ENCODE results near the gene MSH5. TPM values are rescaled to one million over a fixed set of nuclear protein-coding genes. Genes with fewer than 3 reads are reported as not detected.
"Not testable (repeated sequence)": the region's sequence is repeated elsewhere in the genome, so short reads cannot be mapped to it uniquely, and the experiment has no call there.

Gene MSH5
- total RNA-seq: 4.2 TPM

DNA sequence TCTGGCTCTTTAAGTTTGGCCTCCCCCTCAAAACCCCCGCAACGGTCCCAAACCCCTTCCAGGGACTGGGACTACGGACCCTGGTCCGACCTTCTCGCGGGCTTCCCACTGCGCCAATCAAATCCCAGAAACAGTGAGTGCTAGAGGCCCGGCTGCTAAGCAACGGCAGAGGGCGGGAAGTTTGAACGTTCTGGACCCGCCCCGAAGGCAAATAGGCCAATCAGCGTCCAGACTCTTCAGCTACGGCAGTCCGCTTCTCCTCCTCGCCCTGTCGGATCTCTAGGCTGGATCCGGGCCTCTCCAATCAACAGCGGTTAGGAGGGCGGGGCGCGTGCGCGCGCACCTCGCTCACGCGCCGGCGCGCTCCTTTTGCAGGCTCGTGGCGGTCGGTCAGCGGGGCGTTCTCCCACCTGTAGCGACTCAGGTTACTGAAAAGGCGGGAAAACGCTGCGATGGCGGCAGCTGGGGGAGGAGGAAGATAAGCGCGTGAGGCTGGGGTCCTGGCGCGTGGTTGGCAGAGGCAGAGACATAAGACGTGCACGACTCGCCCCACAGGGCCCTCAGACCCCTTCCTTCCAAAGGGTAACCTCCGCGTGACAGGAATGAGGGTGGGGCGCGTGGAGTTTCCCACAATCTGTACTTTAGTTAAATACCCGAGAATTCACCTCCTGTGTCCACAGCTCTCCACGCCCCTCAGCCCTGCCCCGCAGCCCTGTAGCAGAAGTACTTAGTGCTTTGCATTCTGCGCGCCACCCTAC lies at the start of gene MSH5:
MSH5 (plus strand) TSS at position 367 of the 758 bp plus-strand sequence. CDS start 462 bp downstream, outside the sequence.
- peak; percentile 97 for DNase-seq

- no peak for DNase-seq
These were observed 49.4 kb upstream of the MSH5 start for GRCh38 chr6:31690231-31691077.

DNA sequence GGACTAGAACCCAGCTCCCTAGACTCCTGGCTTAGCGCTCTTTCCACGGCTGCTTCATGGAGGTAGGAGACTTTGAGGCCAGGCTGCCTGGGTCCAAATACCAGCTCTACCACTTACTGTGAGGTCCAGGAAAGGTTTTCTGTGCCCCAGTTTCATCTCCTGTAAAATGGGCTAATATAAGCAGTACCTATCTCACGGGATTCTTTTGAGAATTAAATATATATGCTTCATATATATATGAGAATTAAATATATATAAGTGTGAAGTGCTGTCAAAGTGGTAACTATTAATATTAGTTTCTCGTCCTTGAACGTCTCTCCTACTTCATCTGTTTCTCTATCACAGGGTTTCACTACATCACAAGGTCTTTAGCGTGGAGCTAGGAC lies 48.7 kb upstream of the MSH5 start:
- no peak for DNase-seq

- no peak for DNase-seq
These were observed 48.2 kb upstream of the MSH5 start for GRCh38 chr6:31691564-31692108.

DNA sequence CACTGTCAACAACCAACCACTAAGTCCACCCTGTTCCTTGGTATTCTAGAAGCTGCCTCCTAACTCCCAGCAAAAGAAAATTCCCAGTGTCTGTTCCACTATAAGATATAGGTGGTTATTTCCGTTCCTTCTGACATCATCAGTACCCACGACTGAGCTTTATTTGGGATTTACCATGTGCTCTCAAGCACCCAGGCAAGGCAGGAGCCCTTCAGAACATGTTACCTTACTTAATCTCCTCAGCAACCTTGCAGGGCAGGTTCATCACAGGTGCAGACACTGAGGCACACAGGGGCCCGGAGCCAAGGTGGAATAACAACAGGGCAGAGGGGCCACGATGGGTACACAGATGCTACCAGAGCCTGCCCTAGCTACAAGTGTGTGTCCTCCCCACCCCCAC lies 47.5 kb upstream of the MSH5 start:
- no peak for DNase-seq

DNA sequence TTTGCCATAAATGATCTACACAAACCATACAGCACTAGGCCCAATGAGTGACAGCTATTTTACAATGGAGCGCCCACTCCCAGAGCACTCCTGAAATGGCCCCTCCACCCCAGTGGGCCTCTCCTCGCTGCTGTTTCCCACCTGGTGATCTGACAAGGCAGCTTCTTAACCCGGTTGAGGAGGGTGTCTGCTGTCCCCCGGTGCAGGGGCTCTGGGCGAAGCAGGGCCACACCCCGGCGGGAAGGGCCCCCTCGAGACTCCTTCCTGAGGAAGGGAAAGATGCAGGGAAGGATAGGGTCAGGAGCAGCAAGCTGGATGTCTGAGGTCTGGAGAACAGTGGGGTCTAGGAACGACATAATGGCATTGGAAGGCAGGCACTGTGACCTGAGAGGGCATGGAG lies 46.9 kb upstream of the MSH5 start:
- DNase-seq: no peak

DNA sequence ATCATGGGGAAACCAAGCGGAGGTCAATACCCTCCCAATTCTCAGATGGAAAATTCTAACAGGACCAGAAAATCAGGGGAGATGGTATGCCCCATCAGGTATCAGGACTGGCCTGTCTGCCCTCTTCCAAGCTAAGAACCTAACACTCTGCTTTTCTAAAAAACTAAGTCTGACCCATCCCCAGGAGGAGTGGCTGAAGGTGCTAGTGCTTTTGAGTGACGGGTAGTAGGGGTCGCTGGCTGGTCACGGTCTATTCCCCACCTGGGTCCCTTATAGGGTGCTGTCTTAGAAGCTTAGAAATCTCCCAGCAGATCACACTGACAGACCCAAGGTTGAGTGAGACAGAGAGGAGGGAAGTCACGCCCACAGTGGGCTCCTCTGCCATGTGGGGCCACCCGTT lies 46.3 kb upstream of the MSH5 start:
- DNase-seq: no peak

- DNase-seq: no peak
These were observed 42.2 kb upstream of the MSH5 start for GRCh38 chr6:31697555-31697954.

DNA sequence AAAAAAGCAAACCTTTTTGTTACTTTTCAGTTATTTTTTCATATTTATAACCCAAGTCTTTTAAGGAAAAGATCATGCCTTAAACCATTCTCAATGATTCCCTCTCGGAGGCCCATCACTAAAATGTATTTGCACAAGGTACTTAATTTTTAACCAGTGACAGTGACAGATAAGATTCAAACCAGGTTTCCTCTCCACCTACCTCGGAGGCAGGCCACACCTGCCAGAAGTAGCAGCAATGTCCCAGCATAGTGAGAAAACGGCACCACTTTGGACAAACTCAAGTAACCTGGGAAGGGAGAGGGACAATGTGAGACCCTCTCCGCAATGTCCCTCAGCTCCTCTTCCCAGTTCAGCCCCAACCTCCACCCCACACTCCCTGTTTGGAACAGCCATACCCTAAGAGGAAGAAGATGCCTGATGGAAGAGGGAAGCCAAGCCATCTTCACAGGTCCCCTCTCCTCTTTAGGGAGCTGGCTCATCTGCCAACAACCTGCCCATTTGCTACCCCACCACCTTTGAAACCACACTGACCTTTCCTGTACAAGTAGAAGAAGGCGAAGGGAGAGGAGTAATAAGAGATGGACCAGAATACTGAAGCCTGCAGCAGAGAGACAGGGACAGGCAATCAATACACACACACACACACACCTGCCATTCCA lies 38.9 kb upstream of the MSH5 start:
- DNase-seq: no peak

DNA sequence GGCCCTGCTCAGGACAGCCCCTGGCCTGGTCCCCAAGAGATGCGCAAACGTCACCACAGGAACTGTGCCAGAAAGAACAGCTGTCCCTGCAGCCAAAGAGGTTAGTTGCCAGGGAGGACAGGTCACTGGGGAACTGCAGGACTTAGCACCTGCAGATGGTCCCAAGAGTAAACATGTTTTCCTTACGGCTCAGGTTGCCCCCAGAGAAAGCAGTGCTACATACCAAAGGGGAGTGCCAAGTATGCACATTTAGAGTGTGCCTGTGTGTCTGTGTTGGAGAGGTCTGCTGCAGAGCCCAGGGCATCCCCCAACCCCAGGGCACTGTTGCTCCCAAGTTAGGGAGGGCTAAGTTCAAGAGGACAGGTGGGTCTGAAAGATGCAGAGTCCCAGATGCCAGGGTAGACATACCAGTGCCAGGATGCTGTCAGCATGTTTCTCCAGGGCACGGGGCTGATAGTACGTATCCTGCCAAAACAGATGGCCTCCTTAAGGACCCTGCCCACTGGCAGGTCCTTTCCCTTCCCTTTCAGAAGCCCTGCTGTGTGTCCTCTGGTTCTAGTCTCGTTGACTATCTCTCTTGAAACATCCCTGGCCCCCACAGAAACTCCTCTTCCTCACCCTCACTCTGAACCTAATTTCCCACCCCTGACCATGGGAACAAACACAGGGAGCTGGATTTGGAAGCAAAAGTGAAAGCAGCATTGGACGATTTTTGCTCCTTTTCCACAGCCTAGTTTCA lies 38.0 kb upstream of the MSH5 start:
- no peak for DNase-seq

- no peak for DNase-seq
These were observed 37.4 kb upstream of the MSH5 start for GRCh38 chr6:31702405-31702818.

DNA sequence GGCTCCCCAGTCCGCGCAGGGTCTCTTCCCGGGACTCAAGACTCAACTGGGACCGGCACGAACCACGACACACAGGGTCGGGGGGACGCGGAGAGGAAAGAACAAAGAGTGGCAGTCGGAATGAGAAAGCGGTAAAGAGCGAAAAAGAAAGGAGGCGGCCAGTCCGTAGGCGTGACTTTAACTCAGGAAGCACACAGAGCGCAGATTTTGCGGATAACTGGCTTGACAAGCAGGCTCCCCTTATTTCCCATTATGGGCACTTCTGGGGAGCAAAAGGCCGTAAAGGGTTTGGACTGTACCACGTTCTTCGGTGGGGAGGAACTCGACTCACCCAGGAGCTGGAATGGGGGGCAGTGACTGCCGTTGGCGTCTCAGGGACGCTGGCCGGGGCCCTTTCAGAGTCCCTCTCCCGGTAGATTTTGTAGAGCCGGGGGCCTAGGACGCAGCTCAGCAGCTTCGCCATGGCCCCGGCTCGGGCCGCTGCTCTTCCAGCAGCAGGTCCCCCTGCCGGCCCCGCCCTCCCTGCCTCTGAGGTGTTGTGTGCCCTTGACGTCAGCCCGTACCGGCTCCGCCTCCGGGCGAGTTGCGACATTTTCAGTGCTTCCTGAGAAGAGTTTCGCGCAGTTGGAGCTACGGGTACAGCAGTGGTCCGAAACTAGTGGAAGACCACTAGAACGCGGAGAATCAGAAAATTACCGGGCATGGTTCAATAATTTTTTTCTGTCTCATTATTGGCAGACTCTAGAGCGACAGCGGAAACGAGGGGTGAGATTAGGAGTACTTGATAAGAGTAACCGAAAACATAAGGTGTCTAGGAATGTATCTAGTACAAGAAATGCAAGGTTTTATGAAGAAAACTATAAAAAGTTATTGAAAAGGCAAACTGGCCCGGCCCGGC lies 36.7 kb upstream of the MSH5 start, which contains the start of gene ABHD16A:
ABHD16A (minus strand) TSS at position 506 of the 898 bp plus-strand sequence; CDS start at position 463, 43 bp downstream.
- peak; percentile 97 for DNase-seq

- DNase-seq: no peak
These were observed 33.9 kb upstream of the MSH5 start for GRCh38 chr6:31705931-31706330.

DNA sequence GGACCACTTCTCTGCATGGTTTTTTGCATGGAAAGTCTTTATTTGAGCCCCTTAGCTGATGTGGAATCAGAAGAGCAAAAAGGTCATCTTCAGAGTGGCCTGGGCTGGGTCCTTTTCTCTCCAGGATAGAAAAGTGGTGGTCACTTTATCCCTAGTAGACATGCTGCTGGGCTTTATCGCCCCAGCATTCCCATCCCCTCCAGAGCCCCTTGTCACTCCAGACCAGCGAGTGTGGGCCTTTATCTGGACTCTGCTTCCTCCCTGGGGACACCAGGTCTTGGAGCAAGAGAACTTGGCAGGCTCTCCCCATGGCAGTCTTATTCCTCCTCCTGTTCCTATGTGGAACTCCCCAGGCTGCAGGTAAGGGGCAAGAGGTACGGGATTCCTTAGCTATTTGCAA lies 33.2 kb upstream of the MSH5 start, which contains the start of gene LY6G6F:
LY6G6F (plus strand) TSS at position 268 of the 400 bp plus-strand sequence; CDS start at position 309, 41 bp downstream.
- no peak for DNase-seq

- no peak for DNase-seq
These were observed 32.1 kb upstream of the MSH5 start for GRCh38 chr6:31707701-31708100.

DNA sequence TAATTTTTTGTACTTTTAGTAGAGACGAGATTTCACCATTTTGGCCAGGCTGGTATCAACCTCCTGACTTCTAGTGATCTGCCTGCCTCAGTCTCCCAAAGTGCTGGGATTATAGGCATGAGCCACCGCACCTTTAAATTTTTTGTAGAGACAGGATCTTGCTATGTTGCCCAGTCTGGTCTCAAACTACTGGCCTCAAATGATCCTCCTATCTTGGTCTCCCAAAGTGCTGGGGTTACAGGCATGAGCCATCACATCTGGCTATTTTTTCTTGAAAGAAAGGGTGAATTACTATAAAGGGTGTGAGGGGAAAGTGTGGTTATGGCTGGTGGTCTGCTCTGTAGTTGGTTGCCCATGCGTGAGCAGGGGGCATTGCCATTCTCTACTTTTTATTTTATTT lies 31.6 kb upstream of the MSH5 start:
- DNase-seq: no peak

DNA sequence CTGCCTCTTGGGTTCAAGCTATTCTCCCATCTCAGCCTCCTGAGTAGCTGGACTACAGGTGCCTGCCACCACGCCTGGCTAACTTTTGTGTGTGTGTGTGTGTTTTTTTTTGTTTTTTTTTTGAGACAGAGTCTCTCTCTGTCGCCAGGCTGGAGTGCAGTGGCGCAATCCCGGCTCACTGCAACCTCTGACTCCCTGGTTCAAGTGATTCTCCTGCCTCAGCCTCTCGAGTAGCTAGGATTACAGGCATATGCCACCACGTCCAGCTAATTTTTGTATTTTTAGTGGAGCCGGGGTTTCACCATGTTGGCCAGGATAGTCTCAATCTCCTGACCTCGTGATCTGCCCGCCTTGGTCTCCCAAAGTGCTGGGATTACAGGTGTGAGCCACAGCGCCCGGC lies 30.6 kb upstream of the MSH5 start:
- not testable (repeated sequence) for DNase-seq

DNA sequence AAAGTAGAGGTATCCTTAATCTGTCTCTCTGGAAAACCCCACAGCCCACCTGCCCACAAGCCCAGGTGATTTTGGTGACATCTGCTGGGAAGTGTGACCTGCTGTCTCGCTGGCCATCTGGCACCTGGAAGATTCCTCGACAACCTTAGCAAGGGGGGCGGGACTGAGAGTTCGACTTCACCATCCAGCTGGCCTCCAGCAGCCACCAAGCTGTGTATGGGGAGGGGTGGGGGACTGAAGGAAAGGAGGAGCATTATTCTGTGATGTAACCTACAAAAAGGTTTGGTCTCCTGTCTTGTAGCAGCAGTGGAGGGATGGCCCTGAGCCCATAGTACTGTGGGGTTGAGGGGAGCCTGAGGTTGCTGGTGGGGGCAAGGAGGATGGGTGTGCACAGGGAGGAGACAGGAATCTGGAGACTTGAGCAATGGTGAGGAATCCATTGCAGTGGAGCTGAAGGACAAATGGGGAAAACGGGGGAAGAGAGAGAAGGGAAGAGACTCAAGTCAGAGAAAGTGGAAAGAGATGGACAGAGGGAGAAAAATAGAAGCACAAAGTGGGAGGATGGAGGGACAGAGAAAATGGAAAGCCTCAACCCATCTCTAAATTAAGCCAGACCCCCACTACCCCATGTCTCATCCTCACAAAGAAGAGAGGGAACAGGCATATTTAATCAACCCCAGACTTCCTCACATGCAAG lies 29.1 kb upstream of the MSH5 start:
- DNase-seq: no peak

GRCh38 chr6:31711233-31711632 lies 28.6 kb upstream of the MSH5 start:
- no peak for DNase-seq

DNA sequence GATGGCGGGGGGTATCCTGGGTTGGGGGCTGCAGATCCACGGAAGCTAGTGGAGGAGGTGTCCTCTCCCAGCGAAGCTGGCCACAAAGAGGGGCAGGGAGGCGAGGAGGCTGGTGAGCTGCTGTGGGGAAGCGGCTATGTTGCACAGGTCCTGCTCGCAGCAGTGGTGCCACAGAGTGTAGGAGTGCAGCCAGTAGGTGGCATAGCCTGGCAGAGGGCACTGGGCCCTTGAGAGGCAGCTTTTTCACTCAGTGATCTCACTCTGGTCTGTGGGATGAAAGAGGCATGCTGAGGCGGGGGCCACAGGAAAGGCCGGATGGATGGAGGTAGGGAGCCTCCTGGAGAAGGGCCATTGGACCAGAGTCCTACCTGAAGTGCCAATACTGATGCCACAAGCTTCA lies 27.5 kb upstream of the MSH5 start:
- DNase-seq: no peak

Measured in occipital lobe (tissue), 2 donors.